SK-N-SH treated with all-trans-retinoic acid at 6 μM for 48 hours (cell line): ENCODE measurements around the gene DYTN.
A peak's percentile ranks its signal among the peaks of the same experiment; 100 is the strongest.

ENCODE experiments used
- ATAC-seq: fragments of 200-7000 bp; cut with Tn5 transposase; 3 replicates; pipeline ENCODE4 v1.9.1; 2020; ENCODE audit warnings: mild to moderate bottlenecking, moderate library complexity
- ARNTL ChIP-seq: fragments of 450-650 bp; formaldehyde crosslinking; IDR thresholded peaks from 2 replicates; pipeline ENCODE4 v1.5.0; 2020; ENCODE audit warnings: low read depth, mild to moderate bottlenecking, moderate library complexity, borderline replicate concordance
- BACH2 ChIP-seq: fragments of 250-450 bp; sonication (Bioruptor Pico); IDR thresholded peaks from 2 replicates; pipeline ENCODE4 v1.9.0; 2021; ENCODE audit warnings: mild to moderate bottlenecking, borderline replicate concordance
- CSDC2 ChIP-seq: fragments of 250-450 bp; sonication (Bioruptor Pico); IDR thresholded peaks from 2 replicates; pipeline ENCODE4 v1.5.0; 2020; ENCODE audit warnings: mild to moderate bottlenecking, moderate library complexity
- GLIS3 ChIP-seq: fragments of 250-450 bp; sonication (Bioruptor Pico); IDR thresholded peaks from 2 replicates; pipeline ENCODE4 v1.5.0; 2020; ENCODE audit warnings: mild to moderate bottlenecking, moderate library complexity
- ISL1 ChIP-seq: fragments of 250-450 bp; sonication (Bioruptor Pico); IDR thresholded peaks from 2 replicates; pipeline ENCODE4 v2.1.2; 2022; ENCODE audit warnings: mild to moderate bottlenecking, moderate library complexity
- OSR1 ChIP-seq: fragments of 250-450 bp; sonication (Bioruptor Pico); IDR thresholded peaks from 2 replicates; pipeline ENCODE4 v1.8.0; 2022; ENCODE audit warnings: moderate library complexity, mild to moderate bottlenecking, inconsistent platforms
- POU6F1 ChIP-seq: fragments of 250-450 bp; sonication (Bioruptor Pico); IDR thresholded peaks from 2 replicates; pipeline ENCODE4 v1.8.0; 2021; ENCODE audit warnings: low read depth, mild to moderate bottlenecking, moderate library complexity, borderline replicate concordance
- PPARA ChIP-seq: fragments of 250-450 bp; sonication (Bioruptor Pico); IDR thresholded peaks from 2 replicates; pipeline ENCODE4 v1.5.0; 2020; ENCODE audit warnings: mild to moderate bottlenecking, borderline replicate concordance
- RARB ChIP-seq: fragments of 250-450 bp; sonication (Bioruptor Pico); IDR thresholded peaks from 2 replicates; pipeline ENCODE4 v1.8.0; 2021; ENCODE audit warnings: mild to moderate bottlenecking, moderate library complexity
- SNAI2 ChIP-seq: fragments of 250-450 bp; sonication (Bioruptor Pico); IDR thresholded peaks from 2 replicates; pipeline ENCODE4 v1.5.0; 2020; ENCODE audit warnings: mild to moderate bottlenecking, moderate library complexity
- TCF4 ChIP-seq: fragments of 250-450 bp; sonication (Bioruptor Pico); IDR thresholded peaks from 2 replicates; pipeline ENCODE4 v1.8.0; 2021; ENCODE audit warnings: mild to moderate bottlenecking, moderate library complexity, borderline replicate concordance
- TOX ChIP-seq: fragments of 250-450 bp; sonication (Bioruptor Pico); IDR thresholded peaks from 2 replicates; pipeline ENCODE4 v1.8.0; 2021; ENCODE audit warnings: mild to moderate bottlenecking, moderate library complexity, borderline replicate concordance
- TSHZ2 ChIP-seq: fragments of 250-450 bp; sonication (Bioruptor Pico); IDR thresholded peaks from 2 replicates; pipeline ENCODE4 v1.5.0; 2020; ENCODE audit warnings: mild to moderate bottlenecking, moderate library complexity
- ZC3H10 ChIP-seq: fragments of 250-450 bp; sonication (Bioruptor Pico); IDR thresholded peaks from 2 replicates; pipeline ENCODE4 v1.5.1; 2021; ENCODE audit warnings: mild to moderate bottlenecking, moderate library complexity
- ZNF565 ChIP-seq: fragments of 450-650 bp; formaldehyde crosslinking; conservative IDR thresholded peaks from 2 replicates; pipeline ENCODE4 v1.5.0; 2020; ENCODE audit warnings: low read depth, mild to moderate bottlenecking, moderate library complexity
- ZNF8 ChIP-seq: fragments of 450-650 bp; formaldehyde crosslinking; IDR thresholded peaks from 2 replicates; pipeline ENCODE4 v1.5.0; 2020; ENCODE audit warnings: mild to moderate bottlenecking, moderate library complexity
- TF ChIP-seq, protein P1 (sequence below): fragments of 250-450 bp; sonication (Bioruptor Pico); IDR thresholded peaks from 2 replicates; pipeline ENCODE4 v1.5.1; 2021; ENCODE audit warnings: mild to moderate bottlenecking, moderate library complexity

The DYTN gene, protein sequence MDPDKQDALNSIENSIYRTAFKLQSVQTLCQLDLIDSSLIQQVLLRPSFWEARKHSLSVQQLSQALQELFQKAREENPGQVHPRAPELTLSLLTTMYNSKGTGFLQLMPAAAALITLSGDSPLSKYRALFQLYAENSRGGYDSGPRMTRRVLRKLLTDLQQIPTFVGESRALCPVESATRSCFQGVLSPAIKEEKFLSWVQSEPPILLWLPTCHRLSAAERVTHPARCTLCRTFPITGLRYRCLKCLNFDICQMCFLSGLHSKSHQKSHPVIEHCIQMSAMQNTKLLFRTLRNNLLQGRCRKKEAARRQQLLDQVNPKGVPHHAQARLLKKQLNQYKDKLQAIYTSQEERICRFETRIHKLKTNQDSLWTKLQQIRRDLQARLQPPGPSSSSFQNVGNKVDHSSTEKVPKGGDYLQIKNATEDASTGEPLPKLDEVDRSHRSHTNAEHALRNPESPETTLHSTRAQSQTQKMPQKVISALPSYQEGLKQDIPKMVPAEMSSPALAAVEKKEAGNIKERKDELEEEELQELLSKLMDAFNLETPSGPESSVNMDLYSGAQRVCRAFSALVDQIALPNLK

GRCh38 chr2:206718296-206718695 lies at the start of gene DYTN:
Gene DYTN (minus strand): TSS chr2:206718396. CDS start chr2:206718279, 117 bp downstream.
- TF ChIP-seq PPARA (CRISPR knock-in tag) (no peak), ZNF565 (no peak), ZNF8 (CRISPR knock-in tag) (no peak), TOX (CRISPR knock-in tag) (no peak), TSHZ2 (CRISPR knock-in tag) (no peak), OSR1 (CRISPR knock-in tag) (no peak), CSDC2 (CRISPR knock-in tag) (no peak), GLIS3 (CRISPR knock-in tag) (no peak), POU6F1 (CRISPR knock-in tag) (no peak), RARB (CRISPR knock-in tag) (no peak)
- no peak for ATAC-seq

- TF ChIP-seq ZNF8 (CRISPR knock-in tag) (no peak), BACH2 (CRISPR knock-in tag) (no peak), ISL1 (CRISPR knock-in tag) (no peak), TCF4 (CRISPR knock-in tag) (no peak), CSDC2 (CRISPR knock-in tag) (no peak), TSHZ2 (CRISPR knock-in tag) (no peak)
- ATAC-seq, result no peak
Observed at GRCh38 chr2:206766057-206766930, 48.1 kb upstream of the DYTN start.

DNA sequence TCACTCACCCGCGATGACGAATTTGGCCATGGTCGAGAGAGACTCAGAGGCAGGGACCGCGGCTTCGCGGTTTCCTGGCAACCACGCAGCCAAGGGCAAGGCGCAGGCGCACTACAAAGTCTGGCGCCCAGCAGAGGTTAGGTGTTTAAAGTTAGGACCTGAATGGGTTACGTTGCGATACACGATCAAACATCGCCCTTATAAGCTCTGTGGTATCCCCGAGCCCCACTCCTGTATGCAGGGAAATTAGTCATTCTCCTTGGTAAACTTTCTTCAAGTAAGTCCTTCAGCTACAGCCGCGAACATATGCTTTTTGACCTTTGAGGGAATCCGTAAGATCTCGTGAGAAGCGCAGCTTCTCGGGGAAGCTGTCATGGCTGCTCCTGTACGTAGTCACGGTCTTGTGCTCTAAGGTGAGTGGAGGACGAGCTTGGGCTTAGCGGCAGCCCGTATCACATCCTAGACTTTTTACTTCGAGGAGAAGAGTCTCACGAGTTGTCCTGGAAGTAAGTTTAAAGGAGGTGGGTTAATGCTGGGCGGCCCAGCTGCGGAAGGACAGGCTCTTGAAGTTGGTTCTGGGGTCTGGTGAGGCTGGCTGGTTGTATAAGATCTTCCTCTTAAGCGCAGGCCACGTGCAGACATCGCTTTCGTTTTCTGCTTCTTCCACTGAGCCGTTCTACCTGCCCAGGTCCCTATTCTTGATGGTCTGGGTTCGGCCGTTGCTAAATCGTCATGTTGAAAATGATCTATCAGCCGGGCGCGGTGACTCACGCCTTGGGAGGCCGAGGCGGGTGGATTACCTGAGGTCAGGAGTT lies 47.3 kb upstream of the DYTN start, which contains the start of the genes FASTKD2 and MDH1B:
FASTKD2 (plus strand) TSS at position 365 of the 815 bp plus-strand sequence. CDS start 1,088 bp downstream, outside the sequence.
MDH1B (minus strand) TSS at position 87 of the 815 bp plus-strand sequence; CDS start at position 30, 57 bp downstream.
- ATAC-seq, result peak; percentile 96
- no peak for TF ChIP-seq TOX (CRISPR knock-in tag)
- TF ChIP-seq ZC3H10 (CRISPR knock-in tag), result no peak
- no peak for TF ChIP-seq ZNF8 (CRISPR knock-in tag)
- TF ChIP-seq TSHZ2 (CRISPR knock-in tag), result no peak
- TF ChIP-seq TCF4 (CRISPR knock-in tag), result no peak
- no peak for TF ChIP-seq PPARA (CRISPR knock-in tag)
- no peak for TF ChIP-seq ISL1 (CRISPR knock-in tag)
- no peak for TF ChIP-seq ZNF565
- TF ChIP-seq, protein P1, sequence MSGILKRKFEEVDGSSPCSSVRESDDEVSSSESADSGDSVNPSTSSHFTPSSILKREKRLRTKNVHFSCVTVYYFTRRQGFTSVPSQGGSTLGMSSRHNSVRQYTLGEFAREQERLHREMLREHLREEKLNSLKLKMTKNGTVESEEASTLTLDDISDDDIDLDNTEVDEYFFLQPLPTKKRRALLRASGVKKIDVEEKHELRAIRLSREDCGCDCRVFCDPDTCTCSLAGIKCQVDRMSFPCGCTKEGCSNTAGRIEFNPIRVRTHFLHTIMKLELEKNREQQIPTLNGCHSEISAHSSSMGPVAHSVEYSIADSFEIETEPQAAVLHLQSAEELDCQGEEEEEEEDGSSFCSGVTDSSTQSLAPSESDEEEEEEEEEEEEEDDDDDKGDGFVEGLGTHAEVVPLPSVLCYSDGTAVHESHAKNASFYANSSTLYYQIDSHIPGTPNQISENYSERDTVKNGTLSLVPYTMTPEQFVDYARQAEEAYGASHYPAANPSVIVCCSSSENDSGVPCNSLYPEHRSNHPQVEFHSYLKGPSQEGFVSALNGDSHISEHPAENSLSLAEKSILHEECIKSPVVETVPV (CRISPR knock-in tag), result no peak
- TF ChIP-seq ARNTL (CRISPR knock-in tag), result no peak
- TF ChIP-seq SNAI2 (CRISPR knock-in tag), result no peak
- no peak for TF ChIP-seq OSR1 (CRISPR knock-in tag)
- no peak for TF ChIP-seq POU6F1 (CRISPR knock-in tag)
